ENCODE results near the gene ARHGAP22. TPM values are rescaled to one million over a fixed set of nuclear protein-coding genes. Genes with fewer than 3 reads are reported as not detected.

Gene ARHGAP22
- polyA plus RNA-seq, 1 donor, result 0.93 TPM

GRCh38 chr10:48463318-48464003, 141.4 kb downstream of the ARHGAP22 start:
- no peak for DNase-seq

- DNase-seq, result no peak
Measured at GRCh38 chr10:48462482-48463020, 142.3 kb downstream of the ARHGAP22 start.

- DNase-seq, result no peak
Measured at GRCh38 chr10:48461623-48462481, 143.0 kb downstream of the ARHGAP22 start.

GRCh38 chr10:48460182-48460581, 144.7 kb downstream of the ARHGAP22 start:
- DNase-seq, result no peak

GRCh38 chr10:48459270-48460150, 145.4 kb downstream of the ARHGAP22 start:
- no peak for DNase-seq

GRCh38 chr10:48458662-48459048, 146.2 kb downstream of the ARHGAP22 start:
- DNase-seq, result no peak

GRCh38 chr10:48457949-48458661, 146.8 kb downstream of the ARHGAP22 start:
- no peak for DNase-seq

- DNase-seq, result no peak
Measured at GRCh38 chr10:48456808-48457761, 147.8 kb downstream of the ARHGAP22 start.

GRCh38 chr10:48456361-48456804, 148.5 kb downstream of the ARHGAP22 start:
- peak; percentile 75 for DNase-seq

GRCh38 chr10:48455392-48456151, 149.3 kb downstream of the ARHGAP22 start:
- no peak for DNase-seq

- DNase-seq, result no peak
Measured at GRCh38 chr10:48455055-48455391, 149.8 kb downstream of the ARHGAP22 start.

- no peak for DNase-seq
Measured at GRCh38 chr10:48454302-48455054, 150.4 kb downstream of the ARHGAP22 start.

GRCh38 chr10:48453451-48454301, 151.2 kb downstream of the ARHGAP22 start:
- no peak for DNase-seq

- no peak for DNase-seq
Measured at GRCh38 chr10:48452879-48453412, 151.9 kb downstream of the ARHGAP22 start.

- no peak for DNase-seq
Measured at GRCh38 chr10:48451969-48452878, 152.6 kb downstream of the ARHGAP22 start.

- DNase-seq, result no peak
Measured at GRCh38 chr10:48450741-48451466, 154.0 kb downstream of the ARHGAP22 start.
